Esophagus squamous epithelium (tissue), 5 donors: ENCODE measurements around the gene UBE2O. TPM values are rescaled to one million over a fixed set of nuclear protein-coding genes. Genes with fewer than 3 reads are reported as not detected.

Experiments
- DNase-seq: peaks from one replicate; lab custom pipeline; 2025; lab: John Stamatoyannopoulos, UW
- H3K27ac ChIP-seq, 4 donors: fragments of 200-600 bp; sonication (generic); one replicate each; pipeline ENCODE4 v1.5.1; 2016 to 2019; ENCODE audit warnings: mild to moderate bottlenecking in 1 of 4
- H3K27me3 ChIP-seq, 4 donors: fragments of 200-600 bp; sonication (generic); 1 replicate in 3 of 4; 2 replicates in 1 of 4; pipeline versions ENCODE4 v1.5.1 to v1.6.0; 2017 to 2021; ENCODE audit warnings: antibody characterized with exemption in 1 of 4
- H3K36me3 ChIP-seq, 3 donors: fragments of 200-600 bp; sonication (generic); one replicate each; pipeline ENCODE4 v1.5.1; 2016 to 2019
- H3K4me1 ChIP-seq, 3 donors: fragments of 200-600 bp; sonication (generic); one replicate each; pipeline ENCODE4 v1.5.1; 2017 to 2019
- H3K4me3 ChIP-seq, 4 donors: fragments of 200-600 bp; sonication (generic); 1 replicate in 3 of 4; 2 replicates in 1 of 4; pipeline ENCODE4 v1.5.1; 2016 to 2019; ENCODE audit warnings: mild to moderate bottlenecking in 2 of 4, moderate library complexity in 1 of 4
- H3K9me3 ChIP-seq, 3 donors: fragments of 200-600 bp; sonication (generic); one replicate each; pipeline ENCODE4 v1.5.1; 2016 to 2019
- POLR2A ChIP-seq, 4 donors: fragments of 450-650 bp; IDR thresholded peaks; one replicate each; pipeline ENCODE4 v1.6.1; 2017; ENCODE audit warnings: antibody characterized with exemption in 4 of 4, mild to moderate bottlenecking in 4 of 4, moderate library complexity in 3 of 4
- WGBS, 2 donors: methylation state at CpG; one replicate each; pipeline ENCODE4 v1.1.5; 2018; 5-methylcytosine and 5-hydroxymethylcytosine counted together
- intact Hi-C: fragments of 100-400 bp; cut with DNase I; formaldehyde crosslinking; loops from one replicate; pipeline ENCODE4 v1.15.0; 2022
- total RNA-seq, 4 donors: library from RNA; depleted of rRNA; stranded (reverse); fragments of >200 nt; gene quantifications; one replicate each; pipeline ENCODE4 v1.1.0, GENCODE V29; 2016
- TF ChIP-seq, protein P1 (sequence below), 6 experiments: fragments of 450-650 bp in 4 of 6; fragments of 200-600 bp in 2 of 6; sonication (generic) in 2 of 6; IDR thresholded peaks; one replicate each; pipeline ENCODE4 v1.5.1; 2016 to 2019; ENCODE audit warnings: antibody characterized with exemption in 6 of 6, mild to moderate bottlenecking in 4 of 6, moderate library complexity in 4 of 6
- donor health status: DM: yes; HTN: yes; CAD: no.

The UBE2O gene
- total RNA-seq, 4 donors from 2014 or later = 11.9 to 19.8 (median 16.3) TPM

GRCh38 chr17:76474894-76475293 is 21.9 kb upstream of the UBE2O start:
- Histone ChIP-seq H3K9me3 (no peaks in the 10 kb centered on the region), H3K27me3 (no peaks in the 10 kb centered on the region), H3K27ac (no peak overlapping the region), H3K4me1 (no peaks in the 10 kb centered on the region), H3K36me3 (peaks cover 11 to 94% (median 18%) of the 10 kb centered on the region in 3 donors), H3K4me3 (no peak overlapping the region)
- 86 to 96% methylated on average over 11 to 15 of the region's 15 CpGs for WGBS, 2 donors
- intact Hi-C loops = no loop called here
- TF ChIP-seq, protein P1, sequence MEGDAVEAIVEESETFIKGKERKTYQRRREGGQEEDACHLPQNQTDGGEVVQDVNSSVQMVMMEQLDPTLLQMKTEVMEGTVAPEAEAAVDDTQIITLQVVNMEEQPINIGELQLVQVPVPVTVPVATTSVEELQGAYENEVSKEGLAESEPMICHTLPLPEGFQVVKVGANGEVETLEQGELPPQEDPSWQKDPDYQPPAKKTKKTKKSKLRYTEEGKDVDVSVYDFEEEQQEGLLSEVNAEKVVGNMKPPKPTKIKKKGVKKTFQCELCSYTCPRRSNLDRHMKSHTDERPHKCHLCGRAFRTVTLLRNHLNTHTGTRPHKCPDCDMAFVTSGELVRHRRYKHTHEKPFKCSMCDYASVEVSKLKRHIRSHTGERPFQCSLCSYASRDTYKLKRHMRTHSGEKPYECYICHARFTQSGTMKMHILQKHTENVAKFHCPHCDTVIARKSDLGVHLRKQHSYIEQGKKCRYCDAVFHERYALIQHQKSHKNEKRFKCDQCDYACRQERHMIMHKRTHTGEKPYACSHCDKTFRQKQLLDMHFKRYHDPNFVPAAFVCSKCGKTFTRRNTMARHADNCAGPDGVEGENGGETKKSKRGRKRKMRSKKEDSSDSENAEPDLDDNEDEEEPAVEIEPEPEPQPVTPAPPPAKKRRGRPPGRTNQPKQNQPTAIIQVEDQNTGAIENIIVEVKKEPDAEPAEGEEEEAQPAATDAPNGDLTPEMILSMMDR (IDR thresholded peaks at IDR 0.05) = no peak
- no peak for TF ChIP-seq POLR2A (IDR thresholded peaks at IDR 0.05)
- no peak for DNase-seq

GRCh38 chr17:76474238-76474637 is 21.3 kb upstream of the UBE2O start:
- H3K4me3 ChIP-seq = no peak overlapping the region
- H3K36me3 ChIP-seq = peaks cover 11 to 89% (median 18%) of the 10 kb centered on the region in 3 donors
- no peaks in the 10 kb centered on the region for H3K9me3 ChIP-seq
- no peak overlapping the region for H3K27ac ChIP-seq
- intact Hi-C loops = no loop called here
- no peaks in the 10 kb centered on the region for H3K4me1 ChIP-seq
- WGBS, 2 donors = 80 to 100% methylated on average over 1 of the region's 14 CpGs
- H3K27me3 ChIP-seq = no peaks in the 10 kb centered on the region
- TF ChIP-seq, protein P1 (IDR thresholded peaks at IDR 0.05) = no peak
- no peak for TF ChIP-seq POLR2A (IDR thresholded peaks at IDR 0.05)
- DNase-seq = no peak

DNA sequence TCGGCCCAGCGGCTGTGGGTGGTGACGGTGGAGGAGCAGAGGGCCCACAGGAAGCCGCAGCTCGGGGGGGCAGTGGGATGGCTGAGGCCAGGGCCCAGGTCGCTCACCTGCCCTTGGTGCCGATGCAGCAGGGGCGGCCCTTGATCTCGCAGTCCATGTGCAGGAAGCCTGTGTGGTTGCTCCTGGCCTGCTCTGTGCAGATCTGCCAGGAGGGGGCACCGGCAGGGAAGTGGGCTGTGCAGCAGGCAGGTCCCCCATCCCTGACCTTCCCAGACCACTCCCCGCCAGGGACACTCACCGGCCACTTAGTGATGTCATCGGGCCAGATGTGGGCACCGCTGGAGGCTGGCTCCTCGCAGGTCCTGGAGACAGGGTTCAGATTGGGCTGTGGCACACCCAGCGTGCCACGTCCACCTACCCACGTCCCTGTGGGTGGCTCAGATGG is 20.6 kb upstream of the UBE2O start:
- DNase-seq = no peak
- Histone ChIP-seq H3K27me3 (no peaks in the 10 kb centered on the region), H3K36me3 (peaks cover 4 to 82% (median 18%) of the 10 kb centered on the region in 3 donors), H3K27ac (no peak overlapping the region), H3K9me3 (no peaks in the 10 kb centered on the region), H3K4me1 (no peaks in the 10 kb centered on the region), H3K4me3 (no peak overlapping the region)
- WGBS, 2 donors = 69% methylated on average over 7 of the region's 18 CpGs; no CpG with 5 or more reads in 1 of the 2 donors
- TF ChIP-seq, protein P1 (IDR thresholded peaks at IDR 0.05) = peak in 1 of 6 experiments; percentile 18
- TF ChIP-seq POLR2A (IDR thresholded peaks at IDR 0.05) = no peak
- intact Hi-C loops = no loop called here

GRCh38 chr17:76472726-76473125 is 19.8 kb upstream of the UBE2O start:
- Histone ChIP-seq H3K36me3 (peaks cover 0 to 74% (median 18%) of the 10 kb centered on the region in 3 donors), H3K27me3 (no peaks in the 10 kb centered on the region), H3K27ac (no peak overlapping the region), H3K4me1 (no peaks in the 10 kb centered on the region), H3K4me3 (no peak overlapping the region), H3K9me3 (no peaks in the 10 kb centered on the region)
- 95% methylated on average over 8 of the region's 11 CpGs; no CpG with 5 or more reads in 1 of the 2 donors for WGBS, 2 donors
- intact Hi-C loops = no loop called here
- TF ChIP-seq, protein P1 (IDR thresholded peaks at IDR 0.05) = no peak
- TF ChIP-seq POLR2A (IDR thresholded peaks at IDR 0.05) = no peak
- DNase-seq = no peak

DNA sequence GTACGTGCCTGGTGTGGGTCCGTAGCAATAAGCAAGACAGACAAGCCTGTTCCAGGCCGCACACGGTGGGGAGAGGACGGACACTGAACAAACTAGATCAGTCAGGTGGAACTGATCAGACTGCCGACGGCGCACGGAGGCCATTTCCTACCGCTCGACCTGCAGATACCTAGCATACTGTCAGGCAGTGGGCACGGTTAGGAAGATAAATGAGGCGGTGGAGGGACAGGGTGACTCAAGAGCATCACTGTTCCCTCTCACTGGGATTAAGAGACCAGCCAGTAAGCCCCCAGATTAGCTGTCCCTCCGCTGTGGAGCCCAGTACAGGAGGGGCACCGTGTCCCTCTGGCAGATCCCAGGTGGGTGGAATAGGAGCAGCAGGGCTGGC is 19.3 kb upstream of the UBE2O start:
- WGBS, 2 donors = 91 to 99% methylated on average over 9 to 14 of the region's 15 CpGs
- peaks cover 0 to 69% (median 18%) of the 10 kb centered on the region in 3 donors for H3K36me3 ChIP-seq
- DNase-seq = no peak
- H3K4me1 ChIP-seq = no peaks in the 10 kb centered on the region
- no peak overlapping the region for H3K27ac ChIP-seq
- no peaks in the 10 kb centered on the region for H3K9me3 ChIP-seq
- TF ChIP-seq, protein P1 (IDR thresholded peaks at IDR 0.05) = no peak
- no peak for TF ChIP-seq POLR2A (IDR thresholded peaks at IDR 0.05)
- intact Hi-C loops = no loop called here
- no peak overlapping the region for H3K4me3 ChIP-seq
- H3K27me3 ChIP-seq = no peaks in the 10 kb centered on the region
